H1 (cell line): ENCODE data around the gene SYNGR3. TPM values are rescaled to one million over a fixed set of nuclear protein-coding genes. Genes with fewer than 3 reads are reported as not detected.

ENCODE experiments used
- CTCF ChIA-PET: fragments of 300-600 bp; sonication (Branson Sonifier 250); formaldehyde crosslinking; loops from one replicate; lab custom pipeline; 2021; ENCODE audit not compliant: partially characterized antibody; lab: Charles Lee
- POLR2A ChIA-PET: fragments of 300-600 bp; sonication (Branson Sonifier 250); formaldehyde crosslinking; loops from one replicate; lab custom pipeline; 2021; ENCODE audit warnings: inconsistent platforms; ENCODE audit not compliant: partially characterized antibody; lab: Charles Lee
- DNase-seq, 2 experiments: peaks; one replicate each; pipeline versions ENCODE4 v3.0.0 to v3.0.0-alpha.2; 2010 to 2022; ENCODE audit warnings: low spot score in 2 of 2, low read depth in 1 of 2, mixed read lengths in 1 of 2
- FAIRE-seq: peaks from 2 replicates; lab custom pipeline; 2011; peaks lifted over from hg19 to GRCh38; lab: Jason Lieb, UNC
- H2AFZ ChIP-seq: 2 replicates; pipeline ENCODE4 v1.8.1; 2012; ENCODE audit warnings: low read length, inconsistent platforms
- H2AK5ac ChIP-seq: 2 replicates; pipeline ENCODE4 v1.6.1; 2013; ENCODE audit warnings: low read depth, low read length
- H2BK120ac ChIP-seq: replicated peaks from 2 replicates; pipeline ENCODE3; 2013; ENCODE audit warnings: low read depth, low read length, inconsistent platforms
- H2BK12ac ChIP-seq: 2 replicates; pipeline ENCODE4 v1.6.1; 2013; ENCODE audit warnings: low read depth, low read length
- H2BK15ac ChIP-seq: 2 replicates; pipeline ENCODE4 v1.6.1; 2013; ENCODE audit warnings: low read length
- H2BK20ac ChIP-seq: 2 replicates; pipeline ENCODE4 v1.6.1; 2013; ENCODE audit warnings: low read length
- H2BK5ac ChIP-seq: 2 replicates; pipeline ENCODE4 v1.6.1; 2013; ENCODE audit warnings: low read depth, low read length
- H3K14ac ChIP-seq: 2 replicates; pipeline ENCODE4 v1.6.1; 2013; ENCODE audit warnings: inconsistent platforms; ENCODE audit not compliant: insufficient read length
- H3K18ac ChIP-seq: 2 replicates; pipeline ENCODE4 v1.6.1; 2013; ENCODE audit warnings: low read length; ENCODE audit errors: extremely low read depth
- H3K23ac ChIP-seq: 2 replicates; pipeline ENCODE4 v1.6.1; 2013; ENCODE audit warnings: inconsistent platforms; ENCODE audit not compliant: insufficient read length
- H3K23me2 ChIP-seq: 2 replicates; pipeline ENCODE4 v1.6.1; 2013; ENCODE audit warnings: low read depth, low read length
- H3K27ac ChIP-seq: 2 replicates; pipeline ENCODE4 v1.6.1; 2011; ENCODE audit warnings: low read depth, low read length, inconsistent platforms
- H3K27me3 ChIP-seq, 4 experiments: replicated peaks in 1 of 4; 1 replicate in 1 of 4; 2 replicates in 3 of 4; pipeline versions ENCODE4 v1.6.1 to v1.8.1; 2011 to 2013; ENCODE audit warnings: low read length in 3 of 4, mild to moderate bottlenecking in 3 of 4, inconsistent platforms in 2 of 4, mixed read lengths in 2 of 4, moderate library complexity in 1 of 4; ENCODE audit not compliant: control insufficient read depth in 3 of 4, insufficient read depth in 3 of 4; ENCODE audit errors: extremely low read depth in 1 of 4
- H3K36me3 ChIP-seq, 4 experiments: 2 replicates each; pipeline versions ENCODE4 v1.6.1 to v1.8.1; 2011 to 2013; ENCODE audit warnings: mild to moderate bottlenecking in 4 of 4, low read length in 3 of 4, moderate library complexity in 2 of 4, control low read depth in 1 of 4, inconsistent platforms in 1 of 4; ENCODE audit not compliant: insufficient read depth in 4 of 4, control insufficient read depth in 2 of 4
- H3K4ac ChIP-seq: replicated peaks from 2 replicates; pipeline ENCODE3; 2013; ENCODE audit warnings: low read length, low read depth, mixed read lengths, inconsistent platforms; ENCODE audit not compliant: insufficient read length
- H3K4me1 ChIP-seq, 4 experiments: replicated peaks in 1 of 4; 1 replicate in 1 of 4; 2 replicates in 3 of 4; pipeline versions ENCODE4 v1.6.1 to v1.8.1; 2011 to 2013; ENCODE audit warnings: low read length in 3 of 4, inconsistent platforms in 2 of 4, mixed read lengths in 1 of 4; ENCODE audit not compliant: insufficient read depth in 4 of 4, control insufficient read depth in 3 of 4
- H3K4me2 ChIP-seq, 2 experiments: 2 replicates each; pipeline versions ENCODE4 v1.6.1 to v1.8.1; 2011 to 2013; ENCODE audit warnings: low read depth in 2 of 2, low read length in 2 of 2, control low read depth in 1 of 2, inconsistent platforms in 1 of 2, mild to moderate bottlenecking in 1 of 2; ENCODE audit not compliant: insufficient read depth in 1 of 2
- H3K4me3 ChIP-seq, 4 experiments: fragments of 200-600, 300-600 bp in 1 of 4; sonication (generic), shearing (Covaris generic), sonication (Bioruptor Twin) in 1 of 4; 2 replicates each; pipeline versions ENCODE4 v1.5.1 to v1.8.1; 2011 to 2016; ENCODE audit warnings: low read length in 4 of 4, low read depth in 3 of 4, control low read depth in 2 of 4, inconsistent platforms in 2 of 4, mild to moderate bottlenecking in 2 of 4, mixed read lengths in 1 of 4, moderate library complexity in 1 of 4; ENCODE audit not compliant: insufficient read depth in 2 of 4; ENCODE audit errors: extremely low read depth in 1 of 4
- H3K56ac ChIP-seq: replicated peaks from 2 replicates; pipeline ENCODE3; 2013; ENCODE audit warnings: low read depth, mild to moderate bottlenecking, mixed read lengths, low read length, inconsistent platforms; ENCODE audit not compliant: insufficient read length
- H3K79me1 ChIP-seq: 2 replicates; pipeline ENCODE4 v1.6.1; 2013; ENCODE audit warnings: low read depth, low read length, control low read depth
- H3K79me2 ChIP-seq, 2 experiments: 2 replicates each; pipeline versions ENCODE4 v1.6.1 to v1.8.1; 2012 to 2013; ENCODE audit warnings: low read length in 2 of 2, mild to moderate bottlenecking in 2 of 2, inconsistent platforms in 1 of 2; ENCODE audit not compliant: insufficient read depth in 2 of 2, control insufficient read depth in 1 of 2
- H3K9ac ChIP-seq, 4 experiments: replicated peaks in 1 of 4; 1 replicate in 1 of 4; 2 replicates in 3 of 4; pipeline versions ENCODE4 v1.6.1 to v1.8.1; 2011 to 2013; ENCODE audit warnings: low read depth in 3 of 4, low read length in 3 of 4, control low read depth in 2 of 4, mild to moderate bottlenecking in 2 of 4, moderate library complexity in 2 of 4, inconsistent platforms in 1 of 4; ENCODE audit errors: extremely low read depth in 1 of 4
- H3K9me3 ChIP-seq, 2 experiments: 2 replicates each; pipeline versions ENCODE4 v1.6.1 to v1.8.1; 2012 to 2013; ENCODE audit warnings: mild to moderate bottlenecking in 2 of 2, moderate library complexity in 2 of 2, control low read depth in 1 of 2, inconsistent platforms in 1 of 2, low read depth in 1 of 2, low read length in 1 of 2, mixed read lengths in 1 of 2; ENCODE audit not compliant: insufficient read depth in 2 of 2
- H4K20me1 ChIP-seq, 2 experiments: replicated peaks in 1 of 2; 2 replicates each; pipeline versions ENCODE3 to v1.8.1; 2011 to 2013; ENCODE audit warnings: inconsistent platforms in 2 of 2, low read length in 2 of 2, mild to moderate bottlenecking in 1 of 2; ENCODE audit not compliant: insufficient read depth in 2 of 2, control insufficient read depth in 1 of 2
- H4K5ac ChIP-seq: 2 replicates; pipeline ENCODE4 v1.6.1; 2013; ENCODE audit warnings: low read length, low read depth, mixed read lengths, inconsistent platforms; ENCODE audit not compliant: insufficient read length
- H4K8ac ChIP-seq: 2 replicates; pipeline ENCODE4 v1.8.0; 2013; ENCODE audit warnings: mild to moderate bottlenecking, moderate library complexity, low read length, inconsistent platforms; ENCODE audit not compliant: insufficient read depth; ENCODE audit errors: extremely low read depth
- H4K91ac ChIP-seq: replicated peaks from 2 replicates; pipeline ENCODE3; 2013; ENCODE audit warnings: low read length, mixed read lengths, inconsistent platforms; ENCODE audit not compliant: insufficient read length
- JUN ChIP-seq: IDR thresholded peaks from 2 replicates; pipeline ENCODE4 v1.6.1; 2011; ENCODE audit warnings: low read depth, mild to moderate bottlenecking, improper control_type of control experiment, low read length
- SIX5 ChIP-seq: IDR thresholded peaks from 2 replicates; pipeline ENCODE4 v1.6.1; 2011; ENCODE audit warnings: mild to moderate bottlenecking, low read depth, low read length
- WGBS, 2 experiments: shearing (Covaris generic) in 1 of 2; methylation state at CpG; one replicate each; pipeline versions ENCODE4 v1.1.6 to v1.1.7; 2013 to 2015; ENCODE audit warnings: low lambda C conversion rate in 2 of 2, mixed read lengths in 2 of 2, inconsistent platforms in 1 of 2, low coverage in 1 of 2, missing lambda C conversion rate in 1 of 2; ENCODE audit not compliant: insufficient replicate concordance in 2 of 2, insufficient coverage in 1 of 2, insufficient read length in 1 of 2; ENCODE audit errors: extremely low coverage in 1 of 2, missing lambda C conversion rate in 1 of 2; 5-methylcytosine and 5-hydroxymethylcytosine counted together
- polyA plus RNA-seq, 7 experiments: library from polyadenylated mRNA; depleted of rRNA in 3 of 7; stranded (reverse) in 5 of 7; unstranded in 2 of 7; fragments of >200 nt in 5 of 7; fragments of 200-250 nt in 2 of 7; gene quantifications; 1 replicate in 5 of 7; 2 replicates in 1 of 7; 4 replicates in 1 of 7; pipeline versions ENCODE4 v1.2.1 to v1.2.3, GENCODE V29; 2011 to 2013; ENCODE audit warnings: missing spikeins in 2 of 7, mixed read lengths in 2 of 7
- total RNA-seq: library from RNA; stranded (reverse); fragmentation: NEBNext Ultra II Directional; extraction: Animal tissue kit (Norgen Biotek cat#: 25700); gene quantifications from 2 replicates; pipeline ENCODE4 v1.2.1, GENCODE V29; 2021

The SYNGR3 gene
- total and polyA plus RNA-seq, 2 of the 8 experiments (the other 6 are each of a cell fraction or from before 2014, with no cell fraction given), result 36.2 to 49.9 TPM

- Histone ChIP-seq H3K79me1 (peaks cover 12% of the 10 kb centered on the region; the same call in 1 of the 2 replicates), H2BK15ac (no peak overlapping the region), H3K56ac (no peak overlapping the region), H3K36me3 (peaks cover 11 to 25% (median 21%) of the 10 kb centered on the region in 4 experiments; a peak in 7 of 8 replicates), H3K27me3 (no peaks in the 10 kb centered on the region), H3K4me3 (peak overlapping the region; percentile 83 to 93 (median 89)), H3K14ac (no peak overlapping the region), H2AK5ac (no peak overlapping the region)
- ChIA-PET POLR2A (interaction anchor here (0.9 to 28.2 kb wide), 5 partner anchors 9 to 983 kb away, joined by 3 to 736 read pairs (median 105); partner anchors contain the start of genes GFER, NDUFB10, NOXO1 and RNF151), CTCF (interaction anchor here (1.2 to 2.1 kb wide), 2 partner anchors 12 to 31 kb away, joined by 5 to 7 read pairs; partner anchors contain the start of gene NDUFB10)
- FAIRE-seq, result no peak
- TF ChIP-seq SIX5 (no peak), JUN (no peak)
- TF ChIP-seq, all 59 proteins: peak for 0
- Histone ChIP-seq H3K9ac (peak overlapping the region; percentile 78 to 90 (median 80)), H3K4me1 (peaks cover 0 to 6% (median 5%) of the 10 kb centered on the region in 4 experiments; a peak in 5 of 7 replicates), H4K20me1 (peaks cover 2 to 21% of the 10 kb centered on the region in 2 experiments), H3K4ac (no peak overlapping the region), H4K8ac (peak overlapping the region; percentile 95; the same call in 1 of the 2 replicates), H3K27ac (no peak overlapping the region), H3K23ac (no peak overlapping the region), H2BK120ac (no peak overlapping the region), H3K23me2 (peaks cover 8% of the 10 kb centered on the region), H3K4me2 (peak overlapping the region; percentile 95), H2AFZ (no peak overlapping the region), H3K18ac (no peak overlapping the region), H2BK20ac (no peak overlapping the region), H2BK12ac (no peak overlapping the region), H4K91ac (peak overlapping the region; percentile 65), H2BK5ac (no peak overlapping the region), H3K79me2 (peaks cover 3 to 16% of the 10 kb centered on the region in 2 experiments; a peak in 2 of 4 replicates), H4K5ac (no peak overlapping the region), H3K9me3 (no peaks in the 10 kb centered on the region)
- 11% methylated on average over 21 of the region's 22 CpGs; no CpG with 5 or more reads in 1 of the 2 experiments for WGBS, 2 experiments
- no peak for DNase-seq
These were observed 17.3 kb upstream of the SYNGR3 start for GRCh38 chr16:1972490-1972877.
